Loucy (cell line): Measurements from ENCODE around the gene CUEDC2.

Experiments used
- H2AFZ ChIP-seq: fragments of 200-600 bp; sonication (generic); 2 replicates; pipeline ENCODE4 v1.6.0; 2016; ENCODE audit warnings: antibody characterized with exemption, mild to moderate bottlenecking, low read length, moderate library complexity
- H3F3A ChIP-seq: fragments of 200-600 bp; 2 replicates; pipeline ENCODE4 v1.6.0; 2016; ENCODE audit warnings: antibody characterized with exemption, low read depth, mild to moderate bottlenecking
- H3K27me3 ChIP-seq: fragments of 200-600 bp; sonication (generic); 2 replicates; pipeline ENCODE4 v1.6.1; 2014; ENCODE audit warnings: low read length, mild to moderate bottlenecking; ENCODE audit not compliant: insufficient read depth, poor library complexity, severe bottlenecking
- H3K36me3 ChIP-seq: fragments of 200-600 bp; sonication (generic); 2 replicates; pipeline ENCODE4 v1.6.1; 2016; ENCODE audit warnings: low read length; ENCODE audit not compliant: insufficient read depth
- H3K4me1 ChIP-seq: fragments of 200-600 bp; sonication (generic); 2 replicates; pipeline ENCODE4 v1.5.1; 2014; ENCODE audit warnings: low read length, mild to moderate bottlenecking; ENCODE audit not compliant: insufficient read depth, poor library complexity, severe bottlenecking
- H3K4me2 ChIP-seq: fragments of 200-600 bp; sonication (generic); 2 replicates; pipeline ENCODE4 v1.6.0; 2014; ENCODE audit warnings: antibody characterized with exemption, low read length, low read depth, mild to moderate bottlenecking; ENCODE audit not compliant: poor library complexity, severe bottlenecking
- H3K4me3 ChIP-seq: fragments of 200-600 bp; sonication (generic); 2 replicates; pipeline ENCODE4 v1.5.1; 2014; ENCODE audit warnings: low read length, mild to moderate bottlenecking, mixed read lengths; ENCODE audit not compliant: poor library complexity, severe bottlenecking
- H3K79me2 ChIP-seq: fragments of 200-600 bp; sonication (generic); 2 replicates; pipeline ENCODE4 v1.6.1; 2014; ENCODE audit warnings: low read length; ENCODE audit not compliant: insufficient read depth
- H3K9ac ChIP-seq: fragments of 200-600 bp; sonication (generic); 2 replicates; pipeline ENCODE4 v1.6.0; 2014; ENCODE audit warnings: mild to moderate bottlenecking, low read depth, low read length, moderate library complexity; ENCODE audit not compliant: poor library complexity, severe bottlenecking
- H3K9me2 ChIP-seq: fragments of 200-600 bp; sonication (generic); replicated peaks from 2 replicates; pipeline ENCODE4 v1.6.1; 2016; ENCODE audit warnings: low read depth, low read length, mixed read lengths
- H3K9me3 ChIP-seq: fragments of 200-600 bp; sonication (generic); 2 replicates; pipeline ENCODE4 v1.6.1; 2014; ENCODE audit warnings: mild to moderate bottlenecking, antibody characterized with exemption, low read length, low read depth; ENCODE audit not compliant: insufficient read depth
- H4K20me1 ChIP-seq: fragments of 200-600 bp; sonication (generic); 2 replicates; pipeline ENCODE4 v1.6.0; 2014; ENCODE audit warnings: antibody characterized with exemption, low read length, mild to moderate bottlenecking; ENCODE audit not compliant: insufficient read depth, poor library complexity, severe bottlenecking
- EZH2phosphoT487 ChIP-seq: fragments of 200-600 bp; IDR thresholded peaks from 2 replicates; pipeline ENCODE4 v1.6.1; 2018; ENCODE audit warnings: antibody characterized with exemption, mild to moderate bottlenecking, moderate library complexity, borderline replicate concordance
- TF ChIP-seq, protein P1 (sequence below): fragments of 200-600 bp; sonication (generic); conservative IDR thresholded peaks from 2 replicates; pipeline ENCODE4 v1.5.1; 2014; ENCODE audit warnings: mild to moderate bottlenecking, antibody characterized with exemption, low read length

Gene CUEDC2

DNA sequence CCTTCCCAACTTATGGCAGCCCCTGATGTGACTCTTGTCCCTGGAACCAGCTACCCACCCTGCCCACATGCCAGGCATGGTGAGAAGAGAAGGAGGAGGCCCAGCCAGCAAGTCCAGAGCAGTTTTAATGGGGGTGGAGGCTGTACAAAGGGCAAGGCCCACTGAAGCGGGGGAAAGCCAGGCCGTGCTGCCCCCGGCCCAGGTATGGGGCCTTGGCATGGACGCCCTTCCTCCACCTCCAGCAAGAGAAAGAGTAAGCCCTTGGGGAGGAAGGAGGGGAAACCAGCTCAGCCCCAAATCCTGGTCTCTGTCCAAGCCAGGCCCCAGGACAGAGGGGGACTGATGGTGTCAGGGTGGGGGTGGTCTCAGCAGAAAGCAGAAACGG, 29.9 kb downstream of the CUEDC2 start:
- Histone ChIP-seq H3K4me2 (no peak overlapping the region), H3K79me2 (no peaks in the 10 kb centered on the region)
- TF ChIP-seq, protein P1, sequence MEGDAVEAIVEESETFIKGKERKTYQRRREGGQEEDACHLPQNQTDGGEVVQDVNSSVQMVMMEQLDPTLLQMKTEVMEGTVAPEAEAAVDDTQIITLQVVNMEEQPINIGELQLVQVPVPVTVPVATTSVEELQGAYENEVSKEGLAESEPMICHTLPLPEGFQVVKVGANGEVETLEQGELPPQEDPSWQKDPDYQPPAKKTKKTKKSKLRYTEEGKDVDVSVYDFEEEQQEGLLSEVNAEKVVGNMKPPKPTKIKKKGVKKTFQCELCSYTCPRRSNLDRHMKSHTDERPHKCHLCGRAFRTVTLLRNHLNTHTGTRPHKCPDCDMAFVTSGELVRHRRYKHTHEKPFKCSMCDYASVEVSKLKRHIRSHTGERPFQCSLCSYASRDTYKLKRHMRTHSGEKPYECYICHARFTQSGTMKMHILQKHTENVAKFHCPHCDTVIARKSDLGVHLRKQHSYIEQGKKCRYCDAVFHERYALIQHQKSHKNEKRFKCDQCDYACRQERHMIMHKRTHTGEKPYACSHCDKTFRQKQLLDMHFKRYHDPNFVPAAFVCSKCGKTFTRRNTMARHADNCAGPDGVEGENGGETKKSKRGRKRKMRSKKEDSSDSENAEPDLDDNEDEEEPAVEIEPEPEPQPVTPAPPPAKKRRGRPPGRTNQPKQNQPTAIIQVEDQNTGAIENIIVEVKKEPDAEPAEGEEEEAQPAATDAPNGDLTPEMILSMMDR, result no peak
- no peak for TF ChIP-seq EZH2phosphoT487

DNA sequence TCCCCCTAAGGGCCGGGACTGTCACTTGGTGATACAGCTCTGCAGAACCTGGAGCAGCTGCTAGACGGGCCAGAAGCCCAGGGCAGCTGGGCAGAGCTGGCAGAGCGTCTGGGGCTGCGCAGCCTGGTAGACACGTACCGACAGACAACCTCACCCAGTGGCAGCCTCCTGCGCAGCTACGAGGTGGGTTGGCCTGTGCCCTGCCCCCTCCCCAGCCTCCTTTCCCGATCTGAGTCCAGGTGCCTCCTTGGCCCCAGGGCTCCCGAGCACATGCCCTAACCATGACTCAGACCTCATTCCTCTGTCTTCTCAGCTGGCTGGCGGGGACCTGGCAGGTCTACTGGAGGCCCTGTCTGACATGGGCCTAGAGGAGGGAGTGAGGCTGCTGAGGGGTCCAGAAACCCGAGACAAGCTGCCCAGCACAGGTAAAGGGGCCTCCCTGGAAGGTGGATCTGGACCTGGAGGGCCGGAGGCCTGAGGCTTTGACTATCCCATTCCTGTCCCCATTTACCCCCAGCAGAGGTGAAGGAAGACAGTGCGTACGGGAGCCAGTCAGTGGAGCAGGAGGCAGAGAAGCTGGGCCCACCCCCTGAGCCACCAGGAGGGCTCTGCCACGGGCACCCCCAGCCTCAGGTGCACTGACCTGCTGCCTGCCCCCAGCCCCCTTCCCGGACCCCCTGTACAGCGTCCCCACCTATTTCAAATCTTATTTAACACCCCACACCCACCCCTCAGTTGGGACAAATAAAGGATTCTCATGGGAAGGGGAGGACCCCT, 30.5 kb downstream of the CUEDC2 start:
- no peak overlapping the region for H2AFZ ChIP-seq
- TF ChIP-seq, protein P1, result no peak
- no peak for TF ChIP-seq EZH2phosphoT487
- H3K4me2 ChIP-seq, result no peak overlapping the region
- H3F3A ChIP-seq, result no peaks in the 10 kb centered on the region
- H3K4me3 ChIP-seq, result no peak overlapping the region
- H4K20me1 ChIP-seq, result no peaks in the 10 kb centered on the region
- no peaks in the 10 kb centered on the region for H3K9me3 ChIP-seq
- peaks cover 2% of the 10 kb centered on the region; the same call in 1 of the 2 replicates for H3K79me2 ChIP-seq
- H3K9ac ChIP-seq, result no peak overlapping the region
- H3K27me3 ChIP-seq, result no peaks in the 10 kb centered on the region
- H3K9me2 ChIP-seq, result no peaks in the 10 kb centered on the region
- H3K36me3 ChIP-seq, result peaks cover 7% of the 10 kb centered on the region; the same call in 1 of the 2 replicates
- H3K4me1 ChIP-seq, result peaks cover 8% of the 10 kb centered on the region

More for the DNA sequence above, 29.9 kb downstream of the CUEDC2 start:
- peaks cover 5% of the 10 kb centered on the region for H3K4me1 ChIP-seq
- H3K36me3 ChIP-seq, result peaks cover 7% of the 10 kb centered on the region; the same call in 1 of the 2 replicates
- no peaks in the 10 kb centered on the region for H3K27me3 ChIP-seq
- H4K20me1 ChIP-seq, result no peaks in the 10 kb centered on the region
- no peak overlapping the region for H2AFZ ChIP-seq
- no peaks in the 10 kb centered on the region for H3K9me3 ChIP-seq
- no peaks in the 10 kb centered on the region for H3K9me2 ChIP-seq
- H3K4me3 ChIP-seq, result no peak overlapping the region
- H3K9ac ChIP-seq, result no peak overlapping the region
- no peaks in the 10 kb centered on the region for H3F3A ChIP-seq

DNA sequence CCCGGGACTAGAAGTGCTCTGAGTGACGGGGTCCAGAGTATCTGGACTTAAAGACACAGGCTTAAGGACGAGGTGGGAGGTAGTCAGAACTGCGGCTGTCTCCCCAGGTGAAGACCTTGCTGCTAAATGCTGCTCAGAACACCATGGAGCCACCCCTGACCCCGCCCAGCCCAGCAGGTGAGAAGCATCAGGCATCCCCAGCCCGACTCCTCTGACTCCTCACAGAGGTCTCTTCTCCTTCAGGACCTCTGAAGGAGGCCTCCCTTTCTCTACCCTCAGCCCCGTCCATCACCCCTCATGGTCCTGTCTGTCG, 31.1 kb downstream of the CUEDC2 start:
- no peaks in the 10 kb centered on the region for H3K27me3 ChIP-seq
- H3K36me3 ChIP-seq, result peaks cover 7% of the 10 kb centered on the region; the same call in 1 of the 2 replicates
- no peaks in the 10 kb centered on the region for H3K9me2 ChIP-seq
- H4K20me1 ChIP-seq, result no peaks in the 10 kb centered on the region
- H3F3A ChIP-seq, result no peaks in the 10 kb centered on the region
- H2AFZ ChIP-seq, result no peak overlapping the region
- H3K9ac ChIP-seq, result no peak overlapping the region
- no peaks in the 10 kb centered on the region for H3K9me3 ChIP-seq
- peaks cover 14% of the 10 kb centered on the region for H3K4me1 ChIP-seq
- TF ChIP-seq, protein P1, result no peak
- no peak for TF ChIP-seq EZH2phosphoT487
- peaks cover 8% of the 10 kb centered on the region; the same call in 1 of the 2 replicates for H3K79me2 ChIP-seq
- H3K4me3 ChIP-seq, result no peak overlapping the region
- H3K4me2 ChIP-seq, result no peak overlapping the region
